ENCODE results near the gene UHRF1.

DNA sequence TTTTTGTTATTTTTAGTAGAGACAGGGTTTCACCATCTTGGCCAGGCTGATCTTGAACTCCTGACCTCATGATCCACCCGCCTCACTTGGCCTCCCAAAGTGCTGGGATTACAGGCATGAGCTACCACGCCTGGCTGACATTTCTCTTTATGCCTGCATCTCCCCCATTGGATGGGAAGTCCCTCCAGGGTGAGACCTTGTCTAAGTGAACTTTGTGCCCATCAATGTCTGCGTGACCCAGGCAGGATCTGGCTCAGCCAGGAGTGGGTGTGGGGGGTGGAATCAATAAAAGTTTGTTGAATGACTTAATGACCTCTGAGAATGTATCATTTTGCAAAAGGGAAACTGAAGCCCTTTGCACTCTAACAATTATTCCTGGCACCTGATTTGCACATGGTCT lies 4.8 kb upstream of the UHRF1 start:
- TF ChIP-seq, protein P1, sequence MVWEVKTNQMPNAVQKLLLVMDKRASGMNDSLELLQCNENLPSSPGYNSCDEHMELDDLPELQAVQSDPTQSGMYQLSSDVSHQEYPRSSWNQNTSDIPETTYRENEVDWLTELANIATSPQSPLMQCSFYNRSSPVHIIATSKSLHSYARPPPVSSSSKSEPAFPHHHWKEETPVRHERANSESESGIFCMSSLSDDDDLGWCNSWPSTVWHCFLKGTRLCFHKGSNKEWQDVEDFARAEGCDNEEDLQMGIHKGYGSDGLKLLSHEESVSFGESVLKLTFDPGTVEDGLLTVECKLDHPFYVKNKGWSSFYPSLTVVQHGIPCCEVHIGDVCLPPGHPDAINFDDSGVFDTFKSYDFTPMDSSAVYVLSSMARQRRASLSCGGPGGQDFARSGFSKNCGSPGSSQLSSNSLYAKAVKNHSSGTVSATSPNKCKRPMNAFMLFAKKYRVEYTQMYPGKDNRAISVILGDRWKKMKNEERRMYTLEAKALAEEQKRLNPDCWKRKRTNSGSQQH (CRISPR knock-in tag; IDR thresholded peaks at IDR 0.05; ENCODE audit: low read depth): no peak
- TF ChIP-seq RAD21 (CRISPR knock-in tag; IDR thresholded peaks at IDR 0.05) (no peak), SP1 (IDR thresholded peaks at IDR 0.05) (no peak), SP1 (CRISPR knock-in tag; IDR thresholded peaks at IDR 0.05) (no peak), ZNF720 (CRISPR knock-in tag; IDR thresholded peaks at IDR 0.05) (no peak), FOXM1 (CRISPR knock-in tag; IDR thresholded peaks at IDR 0.05) (no peak)
- TF ChIP-seq, protein P2, sequence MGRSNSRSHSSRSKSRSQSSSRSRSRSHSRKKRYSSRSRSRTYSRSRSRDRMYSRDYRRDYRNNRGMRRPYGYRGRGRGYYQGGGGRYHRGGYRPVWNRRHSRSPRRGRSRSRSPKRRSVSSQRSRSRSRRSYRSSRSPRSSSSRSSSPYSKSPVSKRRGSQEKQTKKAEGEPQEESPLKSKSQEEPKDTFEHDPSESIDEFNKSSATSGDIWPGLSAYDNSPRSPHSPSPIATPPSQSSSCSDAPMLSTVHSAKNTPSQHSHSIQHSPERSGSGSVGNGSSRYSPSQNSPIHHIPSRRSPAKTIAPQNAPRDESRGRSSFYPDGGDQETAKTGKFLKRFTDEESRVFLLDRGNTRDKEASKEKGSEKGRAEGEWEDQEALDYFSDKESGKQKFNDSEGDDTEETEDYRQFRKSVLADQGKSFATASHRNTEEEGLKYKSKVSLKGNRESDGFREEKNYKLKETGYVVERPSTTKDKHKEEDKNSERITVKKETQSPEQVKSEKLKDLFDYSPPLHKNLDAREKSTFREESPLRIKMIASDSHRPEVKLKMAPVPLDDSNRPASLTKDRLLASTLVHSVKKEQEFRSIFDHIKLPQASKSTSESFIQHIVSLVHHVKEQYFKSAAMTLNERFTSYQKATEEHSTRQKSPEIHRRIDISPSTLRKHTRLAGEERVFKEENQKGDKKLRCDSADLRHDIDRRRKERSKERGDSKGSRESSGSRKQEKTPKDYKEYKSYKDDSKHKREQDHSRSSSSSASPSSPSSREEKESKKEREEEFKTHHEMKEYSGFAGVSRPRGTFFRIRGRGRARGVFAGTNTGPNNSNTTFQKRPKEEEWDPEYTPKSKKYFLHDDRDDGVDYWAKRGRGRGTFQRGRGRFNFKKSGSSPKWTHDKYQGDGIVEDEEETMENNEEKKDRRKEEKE (IDR thresholded peaks at IDR 0.05): no peak
- TF ChIP-seq, protein P3, sequence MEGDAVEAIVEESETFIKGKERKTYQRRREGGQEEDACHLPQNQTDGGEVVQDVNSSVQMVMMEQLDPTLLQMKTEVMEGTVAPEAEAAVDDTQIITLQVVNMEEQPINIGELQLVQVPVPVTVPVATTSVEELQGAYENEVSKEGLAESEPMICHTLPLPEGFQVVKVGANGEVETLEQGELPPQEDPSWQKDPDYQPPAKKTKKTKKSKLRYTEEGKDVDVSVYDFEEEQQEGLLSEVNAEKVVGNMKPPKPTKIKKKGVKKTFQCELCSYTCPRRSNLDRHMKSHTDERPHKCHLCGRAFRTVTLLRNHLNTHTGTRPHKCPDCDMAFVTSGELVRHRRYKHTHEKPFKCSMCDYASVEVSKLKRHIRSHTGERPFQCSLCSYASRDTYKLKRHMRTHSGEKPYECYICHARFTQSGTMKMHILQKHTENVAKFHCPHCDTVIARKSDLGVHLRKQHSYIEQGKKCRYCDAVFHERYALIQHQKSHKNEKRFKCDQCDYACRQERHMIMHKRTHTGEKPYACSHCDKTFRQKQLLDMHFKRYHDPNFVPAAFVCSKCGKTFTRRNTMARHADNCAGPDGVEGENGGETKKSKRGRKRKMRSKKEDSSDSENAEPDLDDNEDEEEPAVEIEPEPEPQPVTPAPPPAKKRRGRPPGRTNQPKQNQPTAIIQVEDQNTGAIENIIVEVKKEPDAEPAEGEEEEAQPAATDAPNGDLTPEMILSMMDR (CRISPR knock-in tag; IDR thresholded peaks at IDR 0.05): no peak
